ENCODE results near the gene TDP1.

GRCh38 chr14:89956661-89957009, 908 bp downstream of the TDP1 start:
- TF ChIP-seq NBN (conservative IDR thresholded peaks at IDR 0.05) (no peak), SKIL (CRISPR knock-in tag; IDR thresholded peaks at IDR 0.05; ENCODE audit: borderline replicate concordance) (no peak), POLR2AphosphoS5 (IDR thresholded peaks at IDR 0.05; ENCODE audit: low read depth, low read length) (no peak), MTA1 (CRISPR knock-in tag; IDR thresholded peaks at IDR 0.05; ENCODE audit: borderline replicate concordance) (no peak), TBP (CRISPR knock-in tag; IDR thresholded peaks at IDR 0.05) (no peak), U2AF2 (IDR thresholded peaks at IDR 0.05; ENCODE audit: low read depth, low read length) (no peak), GATAD1 (CRISPR knock-in tag; IDR thresholded peaks at IDR 0.05) (no peak), MAX (IDR thresholded peaks at IDR 0.05) (no peak), TCF12 (IDR thresholded peaks at IDR 0.05) (no peak), TCF12 (CRISPR knock-in tag; IDR thresholded peaks at IDR 0.05) (no peak), ZNF180 (CRISPR knock-in tag; IDR thresholded peaks at IDR 0.05; ENCODE audit: borderline replicate concordance, low read depth) (no peak), NFYC (CRISPR knock-in tag; IDR thresholded peaks at IDR 0.05) (no peak), IRF2 (CRISPR knock-in tag; IDR thresholded peaks at IDR 0.05) (no peak)

All from HepG2 (cell line).